SK-N-MC (cell line): ENCODE data around the gene ANKS1B.

ENCODE experiments used
- EZH2 ChIP-seq: fragments of 200-600 bp; sonication (generic); IDR thresholded peaks from one replicate; pipeline ENCODE4 v1.6.1; 2017; ENCODE audit warnings: antibody characterized with exemption
- POLR2AphosphoS5 ChIP-seq: IDR thresholded peaks from 2 replicates; pipeline ENCODE4 v1.6.1; 2012; ENCODE audit warnings: mild to moderate bottlenecking, low read depth, low read length, borderline replicate concordance

DNA sequence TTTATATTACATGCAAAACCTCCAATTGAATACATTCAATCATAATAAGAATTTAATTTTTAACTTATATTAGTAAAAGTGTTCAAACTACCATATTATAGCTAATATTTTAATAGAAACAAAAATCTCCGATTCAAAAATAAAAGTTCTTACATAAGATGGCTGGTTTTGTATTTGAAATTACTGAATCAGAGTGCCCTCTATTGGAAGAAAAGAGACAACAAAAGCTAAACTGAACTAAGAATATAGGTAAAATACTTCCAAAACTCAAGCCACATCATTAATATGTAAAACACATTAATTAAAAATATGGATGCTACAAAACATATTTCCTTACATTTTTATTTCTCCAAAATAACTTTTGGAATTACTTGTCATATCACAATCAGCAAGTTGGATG lies 216.9 kb downstream of the ANKS1B start:
- TF ChIP-seq POLR2AphosphoS5 (no peak), EZH2 (no peak)
